ENCODE results near the gene OR51I2. TPM values are rescaled to one million over a fixed set of nuclear protein-coding genes. Genes with fewer than 3 reads are reported as not detected.

OR51I2 gene
- total and polyA plus RNA-seq, 3 experiments from 2014 or later: not detected

- no peak overlapping the region for H3K4me3 ChIP-seq (ENCODE audit: low read length)
- DNase-seq: no peak
- Mint-ChIP-seq H3K36me3 (no peaks in the 10 kb centered on the region), H3K27ac (no peak overlapping the region), H3K4me3 (no peak overlapping the region), H3K27me3 (peaks cover 6 to 21% of the 10 kb centered on the region in 2 donors), H3K9me3 (peaks cover 0 to 3% (median 0%) of the 10 kb centered on the region in 5 donors), H3K4me1 (no peaks in the 10 kb centered on the region)
- H3K27ac ChIP-seq (ENCODE audit: low read depth, low read length): no peak overlapping the region
- no peaks in the 10 kb centered on the region for H3K36me3 ChIP-seq (ENCODE audit: insufficient read depth, low read length)
- no peaks in the 10 kb centered on the region for H3K4me1 ChIP-seq (ENCODE audit: insufficient read depth, low read length)
- H3K27me3 ChIP-seq (ENCODE audit: insufficient read depth, low read length, poor library complexity, severe bottlenecking): no peaks in the 10 kb centered on the region
- ChIA-PET CTCF (no interaction called here), POLR2A (no interaction called here)
- H3K9me3 ChIP-seq (ENCODE audit: low read length): no peaks in the 10 kb centered on the region
Measured at GRCh38 chr11:5460983-5461621, 12.0 kb downstream of the OR51I2 start.

- POLR2A ChIA-PET: no interaction called here
- DNase-seq: no peak
- no peaks in the 10 kb centered on the region for H3K36me3 ChIP-seq (ENCODE audit: insufficient read depth, low read length)
Measured at GRCh38 chr11:5467527-5467926, 18.4 kb downstream of the OR51I2 start.

GRCh38 chr11:5473921-5474320 is 24.8 kb downstream of the OR51I2 start:
- Histone ChIP-seq H3K27ac (ENCODE audit: low read depth, low read length) (no peak overlapping the region), H3K36me3 (ENCODE audit: insufficient read depth, low read length) (no peaks in the 10 kb centered on the region), H3K27me3 (ENCODE audit: insufficient read depth, low read length, poor library complexity, severe bottlenecking) (no peaks in the 10 kb centered on the region), H3K9me3 (ENCODE audit: low read length) (no peaks in the 10 kb centered on the region), H3K4me3 (ENCODE audit: low read length) (no peak overlapping the region), H3K4me1 (ENCODE audit: insufficient read depth, low read length) (no peaks in the 10 kb centered on the region)
- ChIA-PET CTCF (no interaction called here), POLR2A (no interaction called here)
- DNase-seq: no peak
- Mint-ChIP-seq H3K9me3 (no peaks in the 10 kb centered on the region), H3K27ac (no peak overlapping the region), H3K4me3 (no peak overlapping the region), H3K36me3 (no peaks in the 10 kb centered on the region), H3K4me1 (no peaks in the 10 kb centered on the region), H3K27me3 (peaks cover 4 to 46% of the 10 kb centered on the region in 2 donors)

More at GRCh38 chr11:5467527-5467926, 18.4 kb downstream of the OR51I2 start:
- Mint-ChIP-seq H3K27ac (no peak overlapping the region), H3K4me3 (peak overlapping the region in 1 of 7 donors; percentile 49), H3K36me3 (no peaks in the 10 kb centered on the region), H3K9me3 (no peaks in the 10 kb centered on the region), H3K4me1 (no peaks in the 10 kb centered on the region), H3K27me3 (peaks cover 3 to 20% of the 10 kb centered on the region in 2 donors)
- Histone ChIP-seq H3K4me1 (ENCODE audit: insufficient read depth, low read length) (no peaks in the 10 kb centered on the region), H3K9me3 (ENCODE audit: low read length) (no peaks in the 10 kb centered on the region), H3K4me3 (ENCODE audit: low read length) (no peak overlapping the region), H3K27ac (ENCODE audit: low read depth, low read length) (no peak overlapping the region), H3K27me3 (ENCODE audit: insufficient read depth, low read length, poor library complexity, severe bottlenecking) (no peaks in the 10 kb centered on the region)
- CTCF ChIA-PET: no interaction called here

GRCh38 chr11:5476186-5476819 is 27.2 kb downstream of the OR51I2 start:
- peak in 3 of 5 donors; percentile 6 to 17 (median 15) for DNase-seq

GRCh38 chr11:5486003-5486402 is 36.9 kb downstream of the OR51I2 start:
- Mint-ChIP-seq H3K9me3 (peaks cover 0 to 2% (median 0%) of the 10 kb centered on the region in 5 donors), H3K27me3 (peaks cover 0 to 3% of the 10 kb centered on the region in 2 donors), H3K36me3 (no peaks in the 10 kb centered on the region), H3K4me1 (no peaks in the 10 kb centered on the region), H3K4me3 (no peak overlapping the region), H3K27ac (no peak overlapping the region)
- H3K4me3 ChIP-seq (ENCODE audit: low read length): no peak overlapping the region
- no peaks in the 10 kb centered on the region for H3K9me3 ChIP-seq (ENCODE audit: low read length)
- CTCF ChIA-PET: no interaction called here
- H3K36me3 ChIP-seq (ENCODE audit: insufficient read depth, low read length): no peaks in the 10 kb centered on the region
- H3K27ac ChIP-seq (ENCODE audit: low read depth, low read length): no peak overlapping the region
- no peaks in the 10 kb centered on the region for H3K4me1 ChIP-seq (ENCODE audit: insufficient read depth, low read length)
- H3K27me3 ChIP-seq (ENCODE audit: insufficient read depth, low read length, poor library complexity, severe bottlenecking): no peaks in the 10 kb centered on the region
- POLR2A ChIA-PET: no interaction called here
- no peak for DNase-seq

More at GRCh38 chr11:5476186-5476819, 27.2 kb downstream of the OR51I2 start:
- Mint-ChIP-seq H3K9me3 (no peaks in the 10 kb centered on the region), H3K4me3 (no peak overlapping the region), H3K27me3 (peaks cover 1 to 34% of the 10 kb centered on the region in 2 donors), H3K4me1 (no peaks in the 10 kb centered on the region), H3K36me3 (no peaks in the 10 kb centered on the region), H3K27ac (peak overlapping the region in 1 of 8 donors; percentile 7)
- POLR2A ChIA-PET: no interaction called here
- CTCF ChIA-PET: interaction anchor here (0.9 to 1.0 kb wide), 3 partner anchors 333 to 878 kb away, joined by 3 to 5 read pairs (median 3); partner anchors contain the start of gene OR52N2
- no peak overlapping the region for H3K27ac ChIP-seq (ENCODE audit: low read depth, low read length)
- no peaks in the 10 kb centered on the region for H3K36me3 ChIP-seq (ENCODE audit: insufficient read depth, low read length)
- H3K9me3 ChIP-seq (ENCODE audit: low read length): no peaks in the 10 kb centered on the region
- no peak overlapping the region for H3K4me3 ChIP-seq (ENCODE audit: low read length)
- no peaks in the 10 kb centered on the region for H3K27me3 ChIP-seq (ENCODE audit: insufficient read depth, low read length, poor library complexity, severe bottlenecking)
- no peaks in the 10 kb centered on the region for H3K4me1 ChIP-seq (ENCODE audit: insufficient read depth, low read length)

- ChIA-PET CTCF (no interaction called here), POLR2A (no interaction called here)
- Mint-ChIP-seq H3K36me3 (no peaks in the 10 kb centered on the region), H3K4me3 (no peak overlapping the region), H3K4me1 (no peaks in the 10 kb centered on the region), H3K9me3 (peaks cover 0 to 2% (median 0%) of the 10 kb centered on the region in 5 donors), H3K27me3 (peaks cover 3% of the 10 kb centered on the region in 2 donors), H3K27ac (no peak overlapping the region)
- Histone ChIP-seq H3K27ac (ENCODE audit: low read depth, low read length) (no peak overlapping the region), H3K4me3 (ENCODE audit: low read length) (no peak overlapping the region), H3K27me3 (ENCODE audit: insufficient read depth, low read length, poor library complexity, severe bottlenecking) (no peaks in the 10 kb centered on the region), H3K4me1 (ENCODE audit: insufficient read depth, low read length) (no peaks in the 10 kb centered on the region), H3K9me3 (ENCODE audit: low read length) (no peaks in the 10 kb centered on the region), H3K36me3 (ENCODE audit: insufficient read depth, low read length) (no peaks in the 10 kb centered on the region)
- DNase-seq: no peak
Measured at GRCh38 chr11:5486421-5486820, 37.3 kb downstream of the OR51I2 start.

GRCh38 chr11:5488385-5488784 is 39.3 kb downstream of the OR51I2 start, which contains the start of gene OR52D1:
Gene OR52D1 (plus strand): TSS chr11:5488685. CDS start chr11:5488707, 22 bp downstream.
- H3K4me1 Mint-ChIP-seq: no peaks in the 10 kb centered on the region
- CTCF ChIA-PET: no interaction called here
- Histone ChIP-seq H3K27ac (ENCODE audit: low read depth, low read length) (no peak within 1 kb of the TSS), H3K27me3 (ENCODE audit: insufficient read depth, low read length, poor library complexity, severe bottlenecking) (no peaks in the 10 kb centered on the region), H3K4me3 (ENCODE audit: low read length) (no peak within 1 kb of the TSS), H3K9me3 (ENCODE audit: low read length) (no peaks in the 10 kb centered on the region), H3K4me1 (ENCODE audit: insufficient read depth, low read length) (no peaks in the 10 kb centered on the region), H3K36me3 (ENCODE audit: insufficient read depth, low read length) (no peaks in the 10 kb centered on the region)
- H3K9me3 Mint-ChIP-seq: peaks cover 0 to 2% (median 0%) of the 10 kb centered on the region in 5 donors
- no peak for DNase-seq
- no peak within 1 kb of the TSS for H3K4me3 Mint-ChIP-seq
- no peak within 1 kb of the TSS for H3K27ac Mint-ChIP-seq
- no peaks in the 10 kb centered on the region for H3K36me3 Mint-ChIP-seq
- POLR2A ChIA-PET: no interaction called here
- peaks cover 3% of the 10 kb centered on the region in 2 donors for H3K27me3 Mint-ChIP-seq

- Histone ChIP-seq H3K27me3 (ENCODE audit: insufficient read depth, low read length, poor library complexity, severe bottlenecking) (no peaks in the 10 kb centered on the region), H3K27ac (ENCODE audit: low read depth, low read length) (no peak overlapping the region), H3K36me3 (ENCODE audit: insufficient read depth, low read length) (no peaks in the 10 kb centered on the region), H3K4me3 (ENCODE audit: low read length) (no peak overlapping the region), H3K4me1 (ENCODE audit: insufficient read depth, low read length) (no peaks in the 10 kb centered on the region), H3K9me3 (ENCODE audit: low read length) (no peaks in the 10 kb centered on the region)
- Mint-ChIP-seq H3K9me3 (peaks cover 0 to under 1% (median 0%) of the 10 kb centered on the region in 5 donors), H3K4me3 (no peak overlapping the region), H3K4me1 (no peaks in the 10 kb centered on the region), H3K36me3 (no peaks in the 10 kb centered on the region), H3K27me3 (peaks cover 3% of the 10 kb centered on the region in 2 donors), H3K27ac (no peak overlapping the region)
- CTCF ChIA-PET: no interaction called here
- DNase-seq: no peak
- POLR2A ChIA-PET: no interaction called here
Measured at GRCh38 chr11:5488798-5489399, 39.8 kb downstream of the OR51I2 start.
